Mesothelial cell of epicardium (in vitro differentiated cells): ENCODE measurements around the gene VWF. TPM values are rescaled to one million over a fixed set of nuclear protein-coding genes. Genes with fewer than 3 reads are reported as not detected.

ENCODE experiments used
- DNase-seq, 2 experiments: peaks; one replicate each; pipeline ENCODE4 v3.0.0; 2021; ENCODE audit warnings: low spot score in 2 of 2; ENCODE audit not compliant: unreplicated experiment in 2 of 2
- H3K27ac Mint-ChIP-seq: 2 replicates; pipeline ENCODE4 v1.8.0; 2021; ENCODE audit warnings: mixed read lengths
- H3K27me3 Mint-ChIP-seq: 2 replicates; pipeline ENCODE4 v1.8.0; 2021; ENCODE audit warnings: low read depth, mixed read lengths
- H3K36me3 Mint-ChIP-seq: 2 replicates; pipeline ENCODE4 v1.8.0; 2021; ENCODE audit warnings: mixed read lengths
- H3K4me1 Mint-ChIP-seq: 2 replicates; pipeline ENCODE4 v1.8.0; 2021; ENCODE audit warnings: mixed read lengths
- H3K4me3 Mint-ChIP-seq: 2 replicates; pipeline ENCODE4 v1.8.0; 2021; ENCODE audit warnings: mild to moderate bottlenecking, moderate library complexity, mixed read lengths
- H3K9me3 Mint-ChIP-seq: 2 replicates; pipeline ENCODE4 v1.8.0; 2021; ENCODE audit warnings: mixed read lengths
- total RNA-seq: library from RNA; stranded (reverse); gene quantifications from 3 replicates; pipeline ENCODE4 v1.2.1, GENCODE V29; 2021
- TF ChIP-seq, protein P1 (sequence below): fragments of 200-600 bp; sonication (generic); IDR thresholded peaks from one replicate; pipeline ENCODE4 v1.5.0; 2021; ENCODE audit warnings: antibody characterized with exemption; ENCODE audit not compliant: unreplicated experiment

The VWF gene
- total RNA-seq, 1 donor from 2014 or later: 0.31 TPM

- Mint-ChIP-seq H3K9me3 (no peaks in the 10 kb centered on the region), H3K4me3 (no peak overlapping the region), H3K27me3 (peaks cover 7% of the 10 kb centered on the region), H3K36me3 (no peaks in the 10 kb centered on the region), H3K27ac (no peak overlapping the region), H3K4me1 (peaks cover 22% of the 10 kb centered on the region)
- TF ChIP-seq, protein P1, sequence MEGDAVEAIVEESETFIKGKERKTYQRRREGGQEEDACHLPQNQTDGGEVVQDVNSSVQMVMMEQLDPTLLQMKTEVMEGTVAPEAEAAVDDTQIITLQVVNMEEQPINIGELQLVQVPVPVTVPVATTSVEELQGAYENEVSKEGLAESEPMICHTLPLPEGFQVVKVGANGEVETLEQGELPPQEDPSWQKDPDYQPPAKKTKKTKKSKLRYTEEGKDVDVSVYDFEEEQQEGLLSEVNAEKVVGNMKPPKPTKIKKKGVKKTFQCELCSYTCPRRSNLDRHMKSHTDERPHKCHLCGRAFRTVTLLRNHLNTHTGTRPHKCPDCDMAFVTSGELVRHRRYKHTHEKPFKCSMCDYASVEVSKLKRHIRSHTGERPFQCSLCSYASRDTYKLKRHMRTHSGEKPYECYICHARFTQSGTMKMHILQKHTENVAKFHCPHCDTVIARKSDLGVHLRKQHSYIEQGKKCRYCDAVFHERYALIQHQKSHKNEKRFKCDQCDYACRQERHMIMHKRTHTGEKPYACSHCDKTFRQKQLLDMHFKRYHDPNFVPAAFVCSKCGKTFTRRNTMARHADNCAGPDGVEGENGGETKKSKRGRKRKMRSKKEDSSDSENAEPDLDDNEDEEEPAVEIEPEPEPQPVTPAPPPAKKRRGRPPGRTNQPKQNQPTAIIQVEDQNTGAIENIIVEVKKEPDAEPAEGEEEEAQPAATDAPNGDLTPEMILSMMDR: no peak
- DNase-seq: no peak
Observed at GRCh38 chr12:6072302-6072752, 52.1 kb downstream of the VWF start.

DNA sequence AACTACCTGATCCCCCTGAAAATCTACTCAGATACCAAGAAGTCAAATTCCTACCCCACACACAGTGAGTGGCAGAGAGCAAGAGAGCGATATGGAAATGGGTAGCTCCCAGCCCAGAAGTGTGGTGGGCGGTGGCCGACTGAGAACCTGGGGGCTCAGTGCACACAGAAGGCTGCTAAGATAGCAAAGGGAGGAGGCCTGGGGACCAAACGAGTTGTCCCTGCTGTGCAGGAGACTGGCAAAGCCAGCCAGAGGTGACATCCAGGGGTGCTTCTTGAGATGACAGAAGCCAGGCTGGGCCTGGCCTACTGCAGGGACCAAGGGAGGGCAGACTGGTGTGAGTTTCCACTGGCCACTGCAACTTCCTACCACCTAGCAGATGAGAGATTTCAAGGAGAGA is 52.9 kb downstream of the VWF start:
- peaks cover 7% of the 10 kb centered on the region for H3K27me3 Mint-ChIP-seq
- H3K9me3 Mint-ChIP-seq: no peaks in the 10 kb centered on the region
- H3K4me3 Mint-ChIP-seq: no peak overlapping the region
- no peak overlapping the region for H3K27ac Mint-ChIP-seq
- H3K4me1 Mint-ChIP-seq: peaks cover 22% of the 10 kb centered on the region
- no peak for DNase-seq
- TF ChIP-seq, protein P1: no peak
- no peaks in the 10 kb centered on the region for H3K36me3 Mint-ChIP-seq

GRCh38 chr12:6070472-6071257 is 53.8 kb downstream of the VWF start:
- no peak overlapping the region for H3K4me3 Mint-ChIP-seq
- no peaks in the 10 kb centered on the region for H3K36me3 Mint-ChIP-seq
- no peaks in the 10 kb centered on the region for H3K9me3 Mint-ChIP-seq
- TF ChIP-seq, protein P1: no peak
- peaks cover 22% of the 10 kb centered on the region for H3K4me1 Mint-ChIP-seq
- H3K27ac Mint-ChIP-seq: no peak overlapping the region
- no peak for DNase-seq
- peaks cover 7% of the 10 kb centered on the region for H3K27me3 Mint-ChIP-seq

DNA sequence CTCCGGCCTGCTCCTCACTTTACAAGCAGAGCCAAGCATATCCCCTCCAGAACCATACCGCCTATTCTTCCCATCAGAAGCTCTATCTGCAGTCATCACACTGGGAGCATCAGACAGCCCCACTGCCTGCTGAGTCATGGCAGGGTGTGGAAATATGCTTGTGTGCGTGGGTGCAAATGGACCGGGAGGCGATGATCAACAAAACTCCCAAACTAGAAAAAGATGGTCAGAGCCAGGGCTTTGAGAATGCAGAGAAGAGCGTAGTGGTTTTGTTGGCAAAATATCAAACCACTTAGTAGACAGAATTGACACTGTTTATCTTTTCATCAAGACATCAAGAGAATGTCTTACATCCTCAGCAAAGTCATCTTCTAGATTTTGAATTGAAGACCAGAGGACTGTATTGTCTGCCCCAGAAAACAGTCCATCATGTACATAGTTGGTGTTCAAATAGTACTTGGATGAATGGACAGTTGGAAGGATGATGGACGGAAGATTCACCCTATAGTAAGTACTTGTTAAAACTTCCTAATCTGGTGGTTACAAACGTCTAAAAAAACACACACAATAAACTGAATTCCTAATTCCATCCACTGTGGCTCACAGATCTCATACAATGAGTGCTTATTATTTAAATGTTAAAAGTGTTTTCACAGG is 54.9 kb downstream of the VWF start:
- DNase-seq: no peak
- peaks cover 4% of the 10 kb centered on the region for H3K27me3 Mint-ChIP-seq
- no peaks in the 10 kb centered on the region for H3K36me3 Mint-ChIP-seq
- no peak overlapping the region for H3K4me3 Mint-ChIP-seq
- peaks cover 17% of the 10 kb centered on the region for H3K4me1 Mint-ChIP-seq
- H3K27ac Mint-ChIP-seq: no peak overlapping the region
- no peaks in the 10 kb centered on the region for H3K9me3 Mint-ChIP-seq
- TF ChIP-seq, protein P1: no peak

DNA sequence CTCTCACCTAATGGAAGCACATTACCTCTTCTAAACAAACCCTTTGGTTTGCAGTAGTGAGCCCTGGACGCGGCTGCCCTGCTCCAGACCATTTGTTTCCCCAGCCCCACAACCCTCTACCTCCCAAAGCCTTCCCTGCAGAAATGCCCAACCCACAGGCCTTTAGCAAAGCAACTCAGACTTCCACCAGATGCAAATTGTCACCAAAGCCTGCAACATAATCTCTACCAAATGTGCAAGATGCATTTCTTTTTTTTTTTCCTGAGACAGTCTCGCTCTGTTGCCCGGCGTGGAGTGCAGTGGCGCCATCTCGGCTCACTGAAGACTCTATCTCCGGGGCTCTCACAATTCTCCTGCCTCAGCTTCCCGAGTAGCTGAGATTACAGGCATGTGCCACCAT is 56.2 kb downstream of the VWF start:
- Mint-ChIP-seq H3K4me3 (no peak overlapping the region), H3K27ac (no peak overlapping the region), H3K4me1 (peaks cover 16% of the 10 kb centered on the region), H3K36me3 (no peaks in the 10 kb centered on the region), H3K27me3 (no peaks in the 10 kb centered on the region), H3K9me3 (no peaks in the 10 kb centered on the region)
- TF ChIP-seq, protein P1: no peak
- no peak for DNase-seq
